ENCODE results near the gene CYB5D1.

CYB5D1 gene

DNA sequence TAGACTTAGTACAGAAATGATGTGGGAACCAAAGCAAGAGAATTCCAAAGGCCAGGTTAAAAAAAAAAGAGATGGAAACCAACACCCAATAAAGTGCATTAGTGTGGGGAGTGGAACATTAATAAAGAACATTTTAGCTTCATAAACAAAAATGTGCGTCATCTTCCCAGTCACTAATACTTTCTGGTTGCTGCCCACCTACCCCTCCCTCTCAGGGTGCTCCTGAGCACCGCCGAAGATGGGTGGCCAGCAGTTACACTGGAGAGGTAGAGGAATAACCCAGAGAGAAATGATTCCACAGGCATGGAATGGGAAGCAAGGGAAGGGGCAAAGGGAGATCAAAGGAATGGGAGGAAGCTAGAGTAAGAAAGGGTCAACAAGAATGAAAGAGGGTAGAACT, 24.8 kb downstream of the CYB5D1 start:
- Histone ChIP-seq H2AFZ (ENCODE audit: low read depth, low read length, severe bottlenecking) (no peak overlapping the region), H3K9ac (ENCODE audit: low read length) (peak overlapping the region; percentile 57), H3K4me3 (ENCODE audit: insufficient read depth, low read length, poor library complexity, severe bottlenecking) (peak overlapping the region; percentile 32), H3K36me3 (ENCODE audit: low read length) (peaks cover 10% of the 10 kb centered on the region), H3F3A (ENCODE audit: insufficient read depth) (peaks cover 55% of the 10 kb centered on the region), H3K4me2 (ENCODE audit: low read depth, low read length, poor library complexity, severe bottlenecking) (peak overlapping the region; percentile 96), H4K20me1 (ENCODE audit: low read depth, low read length) (no peaks in the 10 kb centered on the region), H3K9me2 (replicated peaks; ENCODE audit: insufficient read depth, low read length) (no peaks in the 10 kb centered on the region), H3K9me3 (ENCODE audit: insufficient read depth, low read length) (no peaks in the 10 kb centered on the region), H3K27ac (ENCODE audit: low read depth, low read length) (peak overlapping the region; percentile 85), H3K27me3 (ENCODE audit: low read length) (no peaks in the 10 kb centered on the region), H3K79me2 (ENCODE audit: insufficient read depth, low read length) (peaks cover 30% of the 10 kb centered on the region)
- no peak for TF ChIP-seq EZH2phosphoT487 (conservative IDR thresholded peaks at IDR 0.05; ENCODE audit: low read length)
- TF ChIP-seq, protein P1, sequence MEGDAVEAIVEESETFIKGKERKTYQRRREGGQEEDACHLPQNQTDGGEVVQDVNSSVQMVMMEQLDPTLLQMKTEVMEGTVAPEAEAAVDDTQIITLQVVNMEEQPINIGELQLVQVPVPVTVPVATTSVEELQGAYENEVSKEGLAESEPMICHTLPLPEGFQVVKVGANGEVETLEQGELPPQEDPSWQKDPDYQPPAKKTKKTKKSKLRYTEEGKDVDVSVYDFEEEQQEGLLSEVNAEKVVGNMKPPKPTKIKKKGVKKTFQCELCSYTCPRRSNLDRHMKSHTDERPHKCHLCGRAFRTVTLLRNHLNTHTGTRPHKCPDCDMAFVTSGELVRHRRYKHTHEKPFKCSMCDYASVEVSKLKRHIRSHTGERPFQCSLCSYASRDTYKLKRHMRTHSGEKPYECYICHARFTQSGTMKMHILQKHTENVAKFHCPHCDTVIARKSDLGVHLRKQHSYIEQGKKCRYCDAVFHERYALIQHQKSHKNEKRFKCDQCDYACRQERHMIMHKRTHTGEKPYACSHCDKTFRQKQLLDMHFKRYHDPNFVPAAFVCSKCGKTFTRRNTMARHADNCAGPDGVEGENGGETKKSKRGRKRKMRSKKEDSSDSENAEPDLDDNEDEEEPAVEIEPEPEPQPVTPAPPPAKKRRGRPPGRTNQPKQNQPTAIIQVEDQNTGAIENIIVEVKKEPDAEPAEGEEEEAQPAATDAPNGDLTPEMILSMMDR (IDR thresholded peaks at IDR 0.05; ENCODE audit: insufficient read depth, low read length, poor library complexity, severe bottlenecking), result no peak

DNA sequence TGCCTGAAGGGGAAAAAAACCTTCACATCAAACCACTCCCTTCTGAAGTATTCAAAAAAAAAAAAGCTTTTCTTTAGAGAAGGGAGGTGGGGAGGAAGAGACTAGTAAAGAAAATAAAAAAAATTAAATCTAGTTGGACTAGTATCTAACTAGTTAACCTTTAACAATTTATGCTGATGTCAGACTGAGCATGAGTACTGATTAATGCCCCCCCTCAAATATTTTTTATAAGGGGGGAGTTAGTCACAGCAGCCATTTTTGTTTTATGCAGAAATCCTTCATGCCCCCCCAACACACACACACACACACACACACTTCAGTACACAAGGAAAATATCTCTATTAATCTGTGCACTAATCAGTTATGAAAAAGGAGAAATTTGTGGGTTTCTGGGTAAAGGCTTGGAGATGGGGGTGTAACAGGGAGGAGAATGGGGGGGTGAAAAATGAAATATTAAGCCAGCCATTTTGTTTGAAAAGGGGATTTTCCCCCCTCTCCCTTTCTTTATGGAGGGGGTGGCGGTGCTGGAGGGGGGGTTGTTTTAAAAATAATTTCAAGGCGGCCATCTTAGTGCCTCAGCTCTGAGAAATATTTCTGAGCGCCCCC, 26.1 kb downstream of the CYB5D1 start:
- H3K27me3 ChIP-seq (ENCODE audit: low read length), result no peaks in the 10 kb centered on the region
- peaks cover 56% of the 10 kb centered on the region for H3F3A ChIP-seq (ENCODE audit: insufficient read depth)
- no peaks in the 10 kb centered on the region for H3K9me2 ChIP-seq (replicated peaks; ENCODE audit: insufficient read depth, low read length)
- no peak for TF ChIP-seq EZH2phosphoT487 (conservative IDR thresholded peaks at IDR 0.05; ENCODE audit: low read length)
- TF ChIP-seq, protein P1 (IDR thresholded peaks at IDR 0.05; ENCODE audit: insufficient read depth, low read length, poor library complexity, severe bottlenecking), result no peak
- H3K27ac ChIP-seq (ENCODE audit: low read depth, low read length), result peak overlapping the region; percentile 85
- no peak overlapping the region for H2AFZ ChIP-seq (ENCODE audit: low read depth, low read length, severe bottlenecking)
- H4K20me1 ChIP-seq (ENCODE audit: low read depth, low read length), result no peaks in the 10 kb centered on the region
- peak overlapping the region; percentile 57 for H3K9ac ChIP-seq (ENCODE audit: low read length)
- peak overlapping the region; percentile 49 for H3K4me3 ChIP-seq (ENCODE audit: insufficient read depth, low read length, poor library complexity, severe bottlenecking)
- peaks cover 43% of the 10 kb centered on the region for H3K79me2 ChIP-seq (ENCODE audit: insufficient read depth, low read length)
- H3K9me3 ChIP-seq (ENCODE audit: insufficient read depth, low read length), result no peaks in the 10 kb centered on the region
- H3K4me2 ChIP-seq (ENCODE audit: low read depth, low read length, poor library complexity, severe bottlenecking), result peak overlapping the region; percentile 96
- H3K36me3 ChIP-seq (ENCODE audit: low read length), result peaks cover 5% of the 10 kb centered on the region; the same call in 1 of the 2 replicates

DNA sequence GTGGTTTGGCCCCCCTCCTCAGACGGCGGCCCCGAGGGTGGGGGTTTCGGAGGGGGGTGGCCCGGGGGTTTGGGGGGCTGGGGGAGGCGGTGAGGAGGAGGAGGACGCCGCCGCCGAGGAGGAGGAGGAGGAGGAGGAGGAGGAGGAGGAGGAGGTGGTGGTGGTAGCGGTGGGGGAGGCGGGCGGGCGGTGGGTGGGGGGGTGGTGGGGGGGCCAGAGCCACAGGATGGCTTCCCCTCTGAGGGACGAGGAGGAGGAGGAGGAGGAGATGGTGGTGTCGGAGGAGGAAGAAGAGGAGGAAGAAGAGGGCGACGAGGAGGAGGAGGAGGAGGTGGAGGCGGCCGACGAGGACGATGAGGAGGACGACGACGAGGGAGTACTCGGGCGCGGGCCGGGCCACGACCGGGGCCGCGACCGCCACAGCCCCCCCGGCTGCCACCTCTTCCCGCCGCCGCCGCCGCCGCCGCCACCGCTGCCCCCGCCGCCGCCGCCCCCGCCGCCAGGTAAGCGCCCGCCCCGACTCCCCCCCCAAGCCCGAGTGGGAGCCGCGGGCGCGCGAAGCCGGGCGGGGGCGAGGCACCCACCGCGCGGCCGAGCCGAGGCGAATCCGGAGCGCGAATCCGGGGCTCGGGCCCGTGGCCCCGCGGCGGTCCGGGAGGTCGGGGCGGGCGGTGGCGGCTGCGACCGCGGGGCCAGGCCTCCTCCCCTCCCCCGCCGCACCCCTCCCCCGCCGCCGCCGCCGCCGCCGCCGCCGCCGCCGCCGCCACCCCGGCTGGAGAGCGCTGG, 27.0 kb downstream of the CYB5D1 start:
- H3K79me2 ChIP-seq (ENCODE audit: insufficient read depth, low read length), result peaks cover 49% of the 10 kb centered on the region
- H3K27ac ChIP-seq (ENCODE audit: low read depth, low read length), result peak overlapping the region; percentile 85
- no peaks in the 10 kb centered on the region for H3K9me3 ChIP-seq (ENCODE audit: insufficient read depth, low read length)
- H3K9me2 ChIP-seq (replicated peaks; ENCODE audit: insufficient read depth, low read length), result no peaks in the 10 kb centered on the region
- peak overlapping the region; percentile 85 for H3K9ac ChIP-seq (ENCODE audit: low read length)
- TF ChIP-seq, protein P1 (IDR thresholded peaks at IDR 0.05; ENCODE audit: insufficient read depth, low read length, poor library complexity, severe bottlenecking), result no peak
- no peak for TF ChIP-seq EZH2phosphoT487 (conservative IDR thresholded peaks at IDR 0.05; ENCODE audit: low read length)
- H3K27me3 ChIP-seq (ENCODE audit: low read length), result no peaks in the 10 kb centered on the region
- H4K20me1 ChIP-seq (ENCODE audit: low read depth, low read length), result no peaks in the 10 kb centered on the region
- H3K4me2 ChIP-seq (ENCODE audit: low read depth, low read length, poor library complexity, severe bottlenecking), result peak overlapping the region; percentile 96
- peak overlapping the region; percentile 77 for H3K4me3 ChIP-seq (ENCODE audit: insufficient read depth, low read length, poor library complexity, severe bottlenecking)
- no peaks in the 10 kb centered on the region for H3K36me3 ChIP-seq (ENCODE audit: low read length)
- H3F3A ChIP-seq (ENCODE audit: insufficient read depth), result peaks cover 54% of the 10 kb centered on the region
- H2AFZ ChIP-seq (ENCODE audit: low read depth, low read length, severe bottlenecking), result no peak overlapping the region
